ENCODE measurements around the gene ZNF786. TPM values are rescaled to one million over a fixed set of nuclear protein-coding genes. Genes with fewer than 3 reads are reported as not detected.

The ZNF786 gene
- total and polyA plus RNA-seq, 2 experiments from 2014 or later, result 6.1 to 19.8 TPM

DNA sequence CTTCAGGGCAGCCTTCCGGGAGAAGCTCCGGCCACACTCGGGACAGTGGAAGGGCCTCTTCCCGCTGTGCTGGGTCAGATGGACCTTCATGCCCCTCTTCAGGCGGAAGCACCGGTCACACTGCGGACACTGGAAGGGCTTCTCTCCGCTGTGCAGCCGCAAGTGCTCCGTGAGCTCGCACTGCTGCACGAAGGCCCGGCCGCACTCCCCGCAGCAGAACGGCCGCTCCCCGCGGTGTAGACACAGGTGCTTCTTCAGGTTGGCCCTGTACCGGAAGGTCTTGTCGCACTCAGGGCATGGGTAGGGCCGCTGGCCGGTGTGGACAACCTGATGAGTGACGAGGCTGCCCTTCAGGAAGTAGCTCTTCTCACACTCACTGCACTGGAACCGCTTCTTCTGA is 14.2 kb upstream of the ZNF786 start:
- Histone ChIP-seq H3K4me3 (no peak overlapping the region), H3K4me1 (ENCODE audit: insufficient read depth) (no peaks in the 10 kb centered on the region), H3F3A (replicated peaks; ENCODE audit: low read depth) (no peaks in the 10 kb centered on the region), H3K4me2 (no peak overlapping the region), H2AFZ (no peak overlapping the region), H3K9me2 (ENCODE audit: insufficient read depth) (no peaks in the 10 kb centered on the region), H3K27me3 (ENCODE audit: insufficient read depth) (no peaks in the 10 kb centered on the region), H3K79me2 (replicated peaks; ENCODE audit: insufficient read depth) (no peaks in the 10 kb centered on the region), H3K27ac (ENCODE audit: low read depth) (no peak overlapping the region), H3K36me3 (ENCODE audit: insufficient read depth) (no peaks in the 10 kb centered on the region), H4K20me1 (replicated peaks; ENCODE audit: insufficient read depth) (no peaks in the 10 kb centered on the region)
- Mint-ChIP-seq H3K27ac (no peak overlapping the region), H3K4me1 (peaks cover 4% of the 10 kb centered on the region; the same call in 2 of the 3 replicates), H3K9me3 (no peaks in the 10 kb centered on the region), H3K4me3 (no peak overlapping the region), H3K36me3 (ENCODE audit: low read depth) (peaks cover 29% of the 10 kb centered on the region), H3K27me3 (ENCODE audit: insufficient read depth, low read depth, poor library complexity) (peaks cover 7% of the 10 kb centered on the region)
- DNase-seq (ENCODE audit: low spot score), result no peak
- TF ChIP-seq NANOG (IDR thresholded peaks at IDR 0.05; ENCODE audit: borderline replicate concordance) (no peak), POLR2AphosphoS5 (IDR thresholded peaks at IDR 0.05; ENCODE audit: low read depth) (no peak), CREB1 (CRISPR knock-in tag; IDR thresholded peaks at IDR 0.05; ENCODE audit: low read depth) (no peak), ZNF331 (CRISPR knock-in tag; IDR thresholded peaks at IDR 0.05; ENCODE audit: low read depth) (no peak), STAT1 (IDR thresholded peaks at IDR 0.05; ENCODE audit: unreplicated experiment) (no peak)
- TF ChIP-seq, protein P1, sequence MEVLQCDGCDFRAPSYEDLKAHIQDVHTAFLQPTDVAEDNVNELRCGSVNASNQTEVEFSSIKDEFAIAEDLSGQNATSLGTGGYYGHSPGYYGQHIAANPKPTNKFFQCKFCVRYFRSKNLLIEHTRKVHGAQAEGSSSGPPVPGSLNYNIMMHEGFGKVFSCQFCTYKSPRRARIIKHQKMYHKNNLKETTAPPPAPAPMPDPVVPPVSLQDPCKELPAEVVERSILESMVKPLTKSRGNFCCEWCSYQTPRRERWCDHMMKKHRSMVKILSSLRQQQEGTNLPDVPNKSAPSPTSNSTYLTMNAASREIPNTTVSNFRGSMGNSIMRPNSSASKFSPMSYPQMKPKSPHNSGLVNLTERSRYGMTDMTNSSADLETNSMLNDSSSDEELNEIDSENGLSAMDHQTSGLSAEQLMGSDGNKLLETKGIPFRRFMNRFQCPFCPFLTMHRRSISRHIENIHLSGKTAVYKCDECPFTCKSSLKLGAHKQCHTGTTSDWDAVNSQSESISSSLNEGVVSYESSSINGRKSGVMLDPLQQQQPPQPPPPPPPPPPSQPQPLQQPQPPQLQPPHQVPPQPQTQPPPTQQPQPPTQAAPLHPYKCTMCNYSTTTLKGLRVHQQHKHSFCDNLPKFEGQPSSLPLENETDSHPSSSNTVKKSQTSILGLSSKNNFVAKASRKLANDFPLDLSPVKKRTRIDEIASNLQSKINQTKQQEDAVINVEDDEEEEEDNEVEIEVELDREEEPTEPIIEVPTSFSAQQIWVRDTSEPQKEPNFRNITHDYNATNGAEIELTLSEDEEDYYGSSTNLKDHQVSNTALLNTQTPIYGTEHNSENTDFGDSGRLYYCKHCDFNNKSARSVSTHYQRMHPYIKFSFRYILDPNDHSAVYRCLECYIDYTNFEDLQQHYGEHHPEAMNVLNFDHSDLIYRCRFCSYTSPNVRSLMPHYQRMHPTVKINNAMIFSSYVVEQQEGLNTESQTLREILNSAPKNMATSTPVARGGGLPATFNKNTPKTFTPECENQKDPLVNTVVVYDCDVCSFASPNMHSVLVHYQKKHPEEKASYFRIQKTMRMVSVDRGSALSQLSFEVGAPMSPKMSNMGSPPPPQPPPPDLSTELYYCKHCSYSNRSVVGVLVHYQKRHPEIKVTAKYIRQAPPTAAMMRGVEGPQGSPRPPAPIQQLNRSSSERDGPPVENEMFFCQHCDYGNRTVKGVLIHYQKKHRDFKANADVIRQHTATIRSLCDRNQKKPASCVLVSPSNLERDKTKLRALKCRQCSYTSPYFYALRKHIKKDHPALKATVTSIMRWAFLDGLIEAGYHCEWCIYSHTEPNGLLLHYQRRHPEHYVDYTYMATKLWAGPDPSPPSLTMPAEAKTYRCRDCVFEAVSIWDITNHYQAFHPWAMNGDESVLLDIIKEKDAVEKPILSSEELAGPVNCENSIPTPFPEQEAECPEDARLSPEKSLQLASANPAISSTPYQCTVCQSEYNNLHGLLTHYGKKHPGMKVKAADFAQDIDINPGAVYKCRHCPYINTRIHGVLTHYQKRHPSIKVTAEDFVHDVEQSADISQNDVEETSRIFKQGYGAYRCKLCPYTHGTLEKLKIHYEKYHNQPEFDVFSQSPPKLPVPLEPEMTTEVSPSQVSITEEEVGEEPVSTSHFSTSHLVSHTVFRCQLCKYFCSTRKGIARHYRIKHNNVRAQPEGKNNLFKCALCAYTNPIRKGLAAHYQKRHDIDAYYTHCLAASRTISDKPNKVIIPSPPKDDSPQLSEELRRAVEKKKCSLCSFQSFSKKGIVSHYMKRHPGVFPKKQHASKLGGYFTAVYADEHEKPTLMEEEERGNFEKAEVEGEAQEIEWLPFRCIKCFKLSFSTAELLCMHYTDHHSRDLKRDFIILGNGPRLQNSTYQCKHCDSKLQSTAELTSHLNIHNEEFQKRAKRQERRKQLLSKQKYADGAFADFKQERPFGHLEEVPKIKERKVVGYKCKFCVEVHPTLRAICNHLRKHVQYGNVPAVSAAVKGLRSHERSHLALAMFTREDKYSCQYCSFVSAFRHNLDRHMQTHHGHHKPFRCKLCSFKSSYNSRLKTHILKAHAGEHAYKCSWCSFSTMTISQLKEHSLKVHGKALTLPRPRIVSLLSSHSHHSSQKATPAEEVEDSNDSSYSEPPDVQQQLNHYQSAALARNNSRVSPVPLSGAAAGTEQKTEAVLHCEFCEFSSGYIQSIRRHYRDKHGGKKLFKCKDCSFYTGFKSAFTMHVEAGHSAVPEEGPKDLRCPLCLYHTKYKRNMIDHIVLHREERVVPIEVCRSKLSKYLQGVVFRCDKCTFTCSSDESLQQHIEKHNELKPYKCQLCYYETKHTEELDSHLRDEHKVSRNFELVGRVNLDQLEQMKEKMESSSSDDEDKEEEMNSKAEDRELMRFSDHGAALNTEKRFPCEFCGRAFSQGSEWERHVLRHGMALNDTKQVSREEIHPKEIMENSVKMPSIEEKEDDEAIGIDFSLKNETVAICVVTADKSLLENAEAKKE (CRISPR knock-in tag; IDR thresholded peaks at IDR 0.05), result no peak
- no peak for ATAC-seq

DNA sequence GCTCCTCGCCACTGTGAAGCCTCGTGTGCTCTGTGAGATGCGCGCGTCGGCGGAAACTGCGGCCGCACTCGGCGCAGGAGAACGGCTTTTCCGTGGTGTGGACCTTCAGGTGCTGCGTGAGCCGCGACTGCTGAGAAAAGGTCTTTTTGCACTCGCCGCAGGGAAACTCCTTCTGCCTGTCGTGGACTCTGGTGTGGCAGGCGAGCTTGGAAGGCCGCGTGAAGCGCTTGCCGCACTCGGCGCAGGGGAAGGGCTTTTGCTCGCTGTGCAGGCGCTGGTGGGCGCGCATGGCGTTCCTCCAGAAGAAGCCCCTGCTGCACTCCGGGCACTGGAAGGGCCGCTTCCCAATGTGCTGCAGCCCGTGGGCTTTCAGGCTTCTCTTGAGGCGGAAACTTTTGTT is 13.7 kb upstream of the ZNF786 start:
- Histone ChIP-seq H4K20me1 (replicated peaks; ENCODE audit: insufficient read depth) (no peaks in the 10 kb centered on the region), H3K4me3 (no peak overlapping the region), H3F3A (replicated peaks; ENCODE audit: low read depth) (no peaks in the 10 kb centered on the region), H3K27ac (ENCODE audit: low read depth) (no peak overlapping the region), H3K36me3 (ENCODE audit: insufficient read depth) (no peaks in the 10 kb centered on the region), H2AFZ (no peak overlapping the region), H3K4me1 (ENCODE audit: insufficient read depth) (no peaks in the 10 kb centered on the region), H3K27me3 (ENCODE audit: insufficient read depth) (no peaks in the 10 kb centered on the region), H3K4me2 (no peak overlapping the region), H3K79me2 (replicated peaks; ENCODE audit: insufficient read depth) (no peaks in the 10 kb centered on the region), H3K9me2 (ENCODE audit: insufficient read depth) (no peaks in the 10 kb centered on the region)
- H3K4me3 Mint-ChIP-seq, result no peak overlapping the region
- no peaks in the 10 kb centered on the region for H3K9me3 Mint-ChIP-seq
- peaks cover 4% of the 10 kb centered on the region; the same call in 2 of the 3 replicates for H3K4me1 Mint-ChIP-seq
- H3K27me3 Mint-ChIP-seq (ENCODE audit: insufficient read depth, low read depth, poor library complexity), result peaks cover 7% of the 10 kb centered on the region
- H3K27ac Mint-ChIP-seq, result no peak overlapping the region
- ATAC-seq (no peak), DNase-seq (ENCODE audit: low spot score) (no peak)
- peaks cover 29% of the 10 kb centered on the region for H3K36me3 Mint-ChIP-seq (ENCODE audit: low read depth)
- no peak for TF ChIP-seq JUNB (IDR thresholded peaks at IDR 0.05; ENCODE audit: unreplicated experiment)
- TF ChIP-seq, protein P2, sequence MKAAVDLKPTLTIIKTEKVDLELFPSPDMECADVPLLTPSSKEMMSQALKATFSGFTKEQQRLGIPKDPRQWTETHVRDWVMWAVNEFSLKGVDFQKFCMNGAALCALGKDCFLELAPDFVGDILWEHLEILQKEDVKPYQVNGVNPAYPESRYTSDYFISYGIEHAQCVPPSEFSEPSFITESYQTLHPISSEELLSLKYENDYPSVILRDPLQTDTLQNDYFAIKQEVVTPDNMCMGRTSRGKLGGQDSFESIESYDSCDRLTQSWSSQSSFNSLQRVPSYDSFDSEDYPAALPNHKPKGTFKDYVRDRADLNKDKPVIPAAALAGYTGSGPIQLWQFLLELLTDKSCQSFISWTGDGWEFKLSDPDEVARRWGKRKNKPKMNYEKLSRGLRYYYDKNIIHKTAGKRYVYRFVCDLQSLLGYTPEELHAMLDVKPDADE (IDR thresholded peaks at IDR 0.05), result no peak
